IPS DF 6.9 (cell line): ENCODE data around the gene PRDX5.
A peak's percentile ranks its signal among the peaks of the same experiment; 100 is the strongest.

Experiments
- DNase-seq: peaks from one replicate; pipeline ENCODE4 v3.0.0-alpha.2; 2013; ENCODE audit warnings: low read depth, low spot score
- H3K27ac ChIP-seq: one replicate; pipeline ENCODE4 v1.5.1; 2013; ENCODE audit warnings: low read length, control low read depth
- H3K27me3 ChIP-seq: 2 replicates; pipeline ENCODE4 v1.6.1; 2013; ENCODE audit warnings: mild to moderate bottlenecking, low read length; ENCODE audit not compliant: control insufficient read depth, insufficient read depth
- H3K36me3 ChIP-seq: 2 replicates; pipeline ENCODE4 v1.6.1; 2013; ENCODE audit warnings: low read length; ENCODE audit not compliant: control insufficient read depth, insufficient read depth
- H3K4me1 ChIP-seq: 2 replicates; pipeline ENCODE4 v1.6.1; 2013; ENCODE audit warnings: low read length; ENCODE audit not compliant: control insufficient read depth, insufficient read depth
- H3K4me3 ChIP-seq: 2 replicates; pipeline ENCODE4 v1.5.1; 2013; ENCODE audit warnings: mild to moderate bottlenecking, low read length
- H3K9me3 ChIP-seq: 2 replicates; pipeline ENCODE4 v1.6.1; 2013; ENCODE audit warnings: low read length, inconsistent platforms; ENCODE audit not compliant: control insufficient read depth, insufficient read depth
- WGBS: extraction: QIAGEN DNeasy Blood & Tissue Kit; methylation state at CpG from one replicate; pipeline ENCODE4 v1.1.7; 2013; ENCODE audit warnings: mixed read lengths, missing lambda C conversion rate; ENCODE audit not compliant: insufficient read length, insufficient coverage; 5-methylcytosine and 5-hydroxymethylcytosine counted together

Gene PRDX5

GRCh38 chr11:64317961-64318765 is at the start of gene PRDX5:
Gene PRDX5, plus strand, starts transcription at chr11:64318121. Its CDS starts 95 bp downstream, at chr11:64318216.
- Histone ChIP-seq H3K36me3 (peaks cover 18% of the 10 kb centered on the region), H3K27me3 (no peaks in the 10 kb centered on the region), H3K27ac (no peak within 1 kb of the TSS), H3K9me3 (no peaks in the 10 kb centered on the region), H3K4me3 (peak within 1 kb of the TSS; percentile 67), H3K4me1 (peaks cover 3% of the 10 kb centered on the region; the same call in 1 of the 2 replicates)
- WGBS = no CpG with 5 or more reads among the region's 61 CpGs
- DNase-seq = no peak

GRCh38 chr11:64268893-64269539 is 48.9 kb upstream of the PRDX5 start:
- Histone ChIP-seq H3K9me3 (no peaks in the 10 kb centered on the region), H3K4me1 (no peaks in the 10 kb centered on the region), H3K27ac (no peak overlapping the region), H3K27me3 (no peaks in the 10 kb centered on the region), H3K4me3 (peak overlapping the region; percentile 54; the same call in 1 of the 2 replicates), H3K36me3 (peaks cover 23% of the 10 kb centered on the region)
- no CpG with 5 or more reads among the region's 34 CpGs for WGBS
- no peak for DNase-seq

GRCh38 chr11:64269540-64270220 is 48.2 kb upstream of the PRDX5 start:
- peak; percentile 99 for DNase-seq
- Histone ChIP-seq H3K27me3 (no peaks in the 10 kb centered on the region), H3K9me3 (no peaks in the 10 kb centered on the region), H3K4me3 (peak overlapping the region; percentile 57; the same call in 1 of the 2 replicates), H3K27ac (no peak overlapping the region), H3K4me1 (no peaks in the 10 kb centered on the region), H3K36me3 (peaks cover 20% of the 10 kb centered on the region)
- no CpG with 5 or more reads among the region's 58 CpGs for WGBS

GRCh38 chr11:64275031-64275800 is 42.7 kb upstream of the PRDX5 start:
- Histone ChIP-seq H3K27me3 (no peaks in the 10 kb centered on the region), H3K4me3 (no peak overlapping the region), H3K36me3 (0 out of 2 replicates have a peak, but pooled peaks cover 3% of the 10 kb centered on the region), H3K4me1 (peaks cover 2% of the 10 kb centered on the region), H3K27ac (no peak overlapping the region), H3K9me3 (no peaks in the 10 kb centered on the region)
- WGBS = no CpG with 5 or more reads among the region's 15 CpGs
- no peak for DNase-seq

- Histone ChIP-seq H3K4me1 (peaks cover 2% of the 10 kb centered on the region), H3K27ac (no peak overlapping the region), H3K27me3 (no peaks in the 10 kb centered on the region), H3K36me3 (0 out of 2 replicates have a peak, but pooled peaks cover 3% of the 10 kb centered on the region), H3K4me3 (no peak overlapping the region), H3K9me3 (no peaks in the 10 kb centered on the region)
- WGBS = no CpG with 5 or more reads among the region's 2 CpGs
- no peak for DNase-seq
Observed at GRCh38 chr11:64275841-64276240, 42.1 kb upstream of the PRDX5 start.

- no peaks in the 10 kb centered on the region for H3K9me3 ChIP-seq
- peaks cover 2% of the 10 kb centered on the region for H3K4me1 ChIP-seq
- WGBS = no CpG with 5 or more reads among the region's 17 CpGs
- DNase-seq = no peak
- H3K27me3 ChIP-seq = no peaks in the 10 kb centered on the region
- no peak overlapping the region for H3K4me3 ChIP-seq
- no peak overlapping the region for H3K27ac ChIP-seq
- H3K36me3 ChIP-seq = 0 out of 2 replicates have a peak, but pooled peaks cover 3% of the 10 kb centered on the region
Observed at GRCh38 chr11:64276653-64277431, 41.1 kb upstream of the PRDX5 start.

GRCh38 chr11:64278576-64279190 is 39.2 kb upstream of the PRDX5 start:
- DNase-seq = no peak
- Histone ChIP-seq H3K36me3 (0 out of 2 replicates have a peak, but pooled peaks cover 3% of the 10 kb centered on the region), H3K27me3 (no peaks in the 10 kb centered on the region), H3K4me3 (no peak overlapping the region), H3K27ac (no peak overlapping the region), H3K4me1 (peaks cover 2% of the 10 kb centered on the region), H3K9me3 (no peaks in the 10 kb centered on the region)
- no CpG with 5 or more reads among the region's 8 CpGs for WGBS

- WGBS = no CpG with 5 or more reads among the region's 22 CpGs
- H3K36me3 ChIP-seq = 0 out of 2 replicates have a peak, but pooled peaks cover 3% of the 10 kb centered on the region
Observed at GRCh38 chr11:64281957-64282770, 35.8 kb upstream of the PRDX5 start.

More at GRCh38 chr11:64281957-64282770, 35.8 kb upstream of the PRDX5 start:
- DNase-seq = no peak
- H3K4me1 ChIP-seq = peaks cover 5% of the 10 kb centered on the region; the same call in 1 of the 2 replicates
- no peak overlapping the region for H3K27ac ChIP-seq
- no peak overlapping the region for H3K4me3 ChIP-seq
- no peaks in the 10 kb centered on the region for H3K9me3 ChIP-seq
- no peaks in the 10 kb centered on the region for H3K27me3 ChIP-seq
